HFF-Myc (cell line): ENCODE measurements around the gene FBXW7.

ENCODE experiments used
- DNase-seq: peaks from one replicate; pipeline ENCODE4 v3.0.0-alpha.2; 2011; ENCODE audit warnings: low read depth; ENCODE audit errors: extremely low read depth
- H3K4me3 ChIP-seq: replicated peaks from 2 replicates; pipeline ENCODE4 v1.5.1; 2011; ENCODE audit warnings: low read depth, mild to moderate bottlenecking, control low read depth, low read length
- TF ChIP-seq, protein P1 (sequence below): IDR thresholded peaks from 2 replicates; pipeline ENCODE4 v1.5.1; 2012; ENCODE audit warnings: mild to moderate bottlenecking, low read depth, low read length, control low read depth; ENCODE audit errors: missing control alignments

FBXW7 gene

DNA sequence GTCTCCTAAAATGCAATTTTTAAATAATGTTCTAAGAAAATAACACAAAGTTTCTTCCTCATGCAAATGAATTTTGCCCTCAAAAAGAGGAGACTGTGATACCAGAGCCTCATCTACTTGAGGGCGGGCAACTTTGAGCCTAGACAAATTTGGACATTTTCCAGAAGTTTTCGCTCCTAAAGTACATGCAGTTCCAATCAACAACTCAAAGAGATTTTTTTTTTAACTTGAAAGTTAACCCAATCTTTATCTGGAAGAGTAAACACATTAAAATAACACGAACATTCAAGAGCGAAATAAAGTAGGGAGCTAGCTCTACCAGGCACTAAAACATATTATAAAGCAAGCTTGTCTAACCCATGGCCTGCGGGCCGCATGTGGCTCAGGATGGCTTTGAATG is 29.4 kb upstream of the FBXW7 start:
- no peak for DNase-seq
- no peak overlapping the region for H3K4me3 ChIP-seq
- TF ChIP-seq, protein P1, sequence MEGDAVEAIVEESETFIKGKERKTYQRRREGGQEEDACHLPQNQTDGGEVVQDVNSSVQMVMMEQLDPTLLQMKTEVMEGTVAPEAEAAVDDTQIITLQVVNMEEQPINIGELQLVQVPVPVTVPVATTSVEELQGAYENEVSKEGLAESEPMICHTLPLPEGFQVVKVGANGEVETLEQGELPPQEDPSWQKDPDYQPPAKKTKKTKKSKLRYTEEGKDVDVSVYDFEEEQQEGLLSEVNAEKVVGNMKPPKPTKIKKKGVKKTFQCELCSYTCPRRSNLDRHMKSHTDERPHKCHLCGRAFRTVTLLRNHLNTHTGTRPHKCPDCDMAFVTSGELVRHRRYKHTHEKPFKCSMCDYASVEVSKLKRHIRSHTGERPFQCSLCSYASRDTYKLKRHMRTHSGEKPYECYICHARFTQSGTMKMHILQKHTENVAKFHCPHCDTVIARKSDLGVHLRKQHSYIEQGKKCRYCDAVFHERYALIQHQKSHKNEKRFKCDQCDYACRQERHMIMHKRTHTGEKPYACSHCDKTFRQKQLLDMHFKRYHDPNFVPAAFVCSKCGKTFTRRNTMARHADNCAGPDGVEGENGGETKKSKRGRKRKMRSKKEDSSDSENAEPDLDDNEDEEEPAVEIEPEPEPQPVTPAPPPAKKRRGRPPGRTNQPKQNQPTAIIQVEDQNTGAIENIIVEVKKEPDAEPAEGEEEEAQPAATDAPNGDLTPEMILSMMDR = no peak

GRCh38 chr4:152564336-152564735 is 28.4 kb upstream of the FBXW7 start:
- DNase-seq = no peak
- H3K4me3 ChIP-seq = no peak overlapping the region
- TF ChIP-seq, protein P1 = no peak

DNA sequence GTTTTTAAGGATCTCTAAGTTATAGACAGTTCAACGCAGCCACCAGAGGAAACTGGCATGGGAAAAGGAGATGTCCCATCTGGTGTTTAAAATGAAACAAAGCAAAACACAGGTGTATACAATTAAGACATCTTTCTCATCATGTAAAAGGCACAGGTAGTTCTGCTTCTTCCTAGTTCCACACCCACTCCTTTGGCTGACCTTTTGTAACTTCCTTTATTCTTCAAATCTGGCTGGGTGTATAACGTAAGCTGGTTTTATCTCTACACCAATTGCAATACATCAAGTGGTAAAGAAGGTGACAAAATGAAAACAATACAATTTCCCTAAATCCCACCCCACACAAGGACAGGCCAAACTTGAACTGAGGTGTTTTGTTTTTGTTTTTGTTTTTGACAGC is 27.3 kb upstream of the FBXW7 start:
- H3K4me3 ChIP-seq = no peak overlapping the region
- TF ChIP-seq, protein P1 = no peak
- no peak for DNase-seq

- DNase-seq = no peak
- H3K4me3 ChIP-seq = no peak overlapping the region
- TF ChIP-seq, protein P1 = no peak
Observed at GRCh38 chr4:152559641-152560040, 23.7 kb upstream of the FBXW7 start.

DNA sequence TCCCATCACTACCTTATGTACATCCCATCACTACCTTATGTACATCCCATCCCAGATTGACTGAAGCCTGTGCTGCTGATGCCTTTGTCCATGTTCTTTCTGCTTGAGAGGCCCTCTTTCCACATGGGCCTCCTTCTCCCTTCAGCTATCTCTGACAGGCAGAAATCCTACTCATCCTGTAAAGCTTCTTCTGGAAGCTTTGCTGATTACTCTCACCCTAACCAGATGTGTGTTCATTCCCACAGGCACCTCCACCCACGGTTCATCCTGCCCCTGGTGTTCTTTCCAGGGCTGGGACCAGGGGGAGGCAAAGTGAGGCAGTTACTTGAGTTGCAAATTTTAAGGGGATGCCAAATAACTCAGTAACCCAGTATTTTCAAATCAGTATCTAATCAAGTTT is 22.5 kb upstream of the FBXW7 start:
- TF ChIP-seq, protein P1 = no peak
- no peak overlapping the region for H3K4me3 ChIP-seq
- no peak for DNase-seq

DNA sequence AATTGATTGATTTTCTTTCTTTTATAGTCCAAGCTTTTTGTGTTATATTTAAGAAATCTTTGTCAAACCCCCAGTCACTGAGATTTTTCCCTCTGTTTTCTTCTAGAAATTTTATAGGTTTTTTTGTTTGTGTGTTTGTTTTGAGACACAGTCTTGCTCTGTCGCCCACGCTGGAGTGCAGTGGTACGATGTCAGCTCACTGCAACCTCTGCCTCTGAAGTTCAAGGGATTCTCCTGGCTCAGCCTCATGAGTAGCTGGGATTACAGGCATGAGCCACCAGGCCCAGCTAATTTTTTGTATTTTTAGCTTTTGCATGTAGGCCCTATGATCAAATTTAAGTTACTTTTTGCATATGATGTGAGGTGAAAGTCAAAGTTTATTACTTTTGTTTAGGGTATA is 20.9 kb upstream of the FBXW7 start:
- DNase-seq = no peak
- no peak overlapping the region for H3K4me3 ChIP-seq
- TF ChIP-seq, protein P1 = no peak

- TF ChIP-seq, protein P1 = no peak
- no peak overlapping the region for H3K4me3 ChIP-seq
- DNase-seq = no peak
Observed at GRCh38 chr4:152556283-152556682, 20.4 kb upstream of the FBXW7 start.
